CD14-positive monocyte (primary cell): ENCODE measurements around the gene LARP1. TPM values are rescaled to one million over a fixed set of nuclear protein-coding genes. Genes with fewer than 3 reads are reported as not detected.

Experiments used
- DNase-seq, 3 donors: peaks; one replicate each; pipeline ENCODE4 v3.0.0-alpha.2; 2011 to 2022
- H2AFZ ChIP-seq: 2 replicates; pipeline ENCODE4 v1.6.0; 2012; ENCODE audit warnings: mild to moderate bottlenecking, low read depth, low read length, inconsistent platforms; ENCODE audit not compliant: insufficient read depth, poor library complexity, severe bottlenecking
- H3K27ac ChIP-seq, 2 donors: 1 replicate in 1 of 2; 2 replicates in 1 of 2; pipeline ENCODE4 v1.5.1; 2012 to 2013; ENCODE audit warnings: low read length in 2 of 2, control low read depth in 1 of 2, inconsistent platforms in 1 of 2, low read depth in 1 of 2, mild to moderate bottlenecking in 1 of 2
- H3K27me3 ChIP-seq, 2 donors: one replicate each; pipeline versions ENCODE4 v1.6.0 to v1.6.1; 2011 to 2013; ENCODE audit warnings: low read length in 2 of 2; ENCODE audit not compliant: control insufficient read depth in 2 of 2, insufficient read depth in 2 of 2
- H3K36me3 ChIP-seq, 2 donors: replicated peaks in 1 of 2; 1 replicate in 1 of 2; 2 replicates in 1 of 2; pipeline versions ENCODE4 v1.5.1 to v1.6.1; 2012 to 2013; ENCODE audit warnings: low read length in 2 of 2, control low read depth in 1 of 2, inconsistent platforms in 1 of 2, mild to moderate bottlenecking in 1 of 2; ENCODE audit not compliant: insufficient read depth in 2 of 2, control insufficient read depth in 1 of 2
- H3K4me1 ChIP-seq, 2 donors: 1 replicate in 1 of 2; 2 replicates in 1 of 2; pipeline versions ENCODE4 v1.5.1 to v1.6.1; 2012 to 2013; ENCODE audit warnings: low read length in 2 of 2, control low read depth in 1 of 2, inconsistent platforms in 1 of 2, mild to moderate bottlenecking in 1 of 2, moderate library complexity in 1 of 2; ENCODE audit not compliant: insufficient read depth in 2 of 2, control insufficient read depth in 1 of 2
- H3K4me2 ChIP-seq: replicated peaks from 2 replicates; pipeline ENCODE3; 2012; ENCODE audit warnings: low read length, moderate library complexity, mild to moderate bottlenecking; ENCODE audit not compliant: poor library complexity, severe bottlenecking; ENCODE audit errors: extremely low read depth
- H3K4me3 ChIP-seq, 3 experiments: fragments of 200-600 bp in 1 of 3; sonication (generic) in 1 of 3; replicated peaks in 1 of 3; 1 replicate in 2 of 3; 2 replicates in 1 of 3; pipeline ENCODE4 v1.5.1; 2011 to 2013; ENCODE audit warnings: low read length in 3 of 3, mild to moderate bottlenecking in 3 of 3, control low read depth in 2 of 3, low read depth in 2 of 3, inconsistent platforms in 1 of 3, moderate library complexity in 1 of 3
- H3K79me2 ChIP-seq: 2 replicates; pipeline ENCODE4 v1.6.0; 2012; ENCODE audit warnings: mild to moderate bottlenecking, control low read depth, inconsistent platforms, low read length, moderate library complexity; ENCODE audit not compliant: insufficient read depth
- H3K9ac ChIP-seq: 2 replicates; pipeline ENCODE4 v1.6.0; 2017; ENCODE audit warnings: low read length, mild to moderate bottlenecking; ENCODE audit not compliant: insufficient read depth, poor library complexity, severe bottlenecking
- H3K9me3 ChIP-seq, 2 donors: replicated peaks in 1 of 2; 1 replicate in 1 of 2; 2 replicates in 1 of 2; pipeline versions ENCODE4 v1.5.1 to v1.6.1; 2012 to 2013; ENCODE audit warnings: low read length in 2 of 2, control low read depth in 1 of 2; ENCODE audit not compliant: control insufficient read depth in 1 of 2, insufficient read depth in 1 of 2
- H4K20me1 ChIP-seq: 2 replicates; pipeline ENCODE4 v1.6.0; 2012; ENCODE audit warnings: mild to moderate bottlenecking, low read length, control low read depth, moderate library complexity; ENCODE audit not compliant: insufficient read depth
- H3K27ac Mint-ChIP-seq, 7 donors: one replicate each; pipeline ENCODE4 v1.8.0; 2020; ENCODE audit warnings: mild to moderate bottlenecking in 7 of 7, mixed read lengths in 7 of 7, moderate library complexity in 6 of 7, inconsistent platforms in 2 of 7
- H3K27me3 Mint-ChIP-seq, 3 donors: one replicate each; pipeline ENCODE4 v1.8.0; 2021 to 2022; ENCODE audit warnings: low read depth in 3 of 3, mild to moderate bottlenecking in 3 of 3, mixed read lengths in 3 of 3, moderate library complexity in 3 of 3, inconsistent platforms in 1 of 3
- H3K36me3 Mint-ChIP-seq, 2 donors: one replicate each; pipeline ENCODE4 v1.8.0; 2020; ENCODE audit warnings: mixed read lengths in 2 of 2, inconsistent platforms in 1 of 2, mild to moderate bottlenecking in 1 of 2
- H3K4me1 Mint-ChIP-seq: one replicate; pipeline ENCODE4 v1.8.0; 2020; ENCODE audit warnings: mild to moderate bottlenecking, mixed read lengths
- H3K4me3 Mint-ChIP-seq, 2 donors: one replicate each; pipeline ENCODE4 v1.8.0; 2020; ENCODE audit warnings: mild to moderate bottlenecking in 2 of 2, mixed read lengths in 2 of 2, moderate library complexity in 1 of 2
- H3K9me3 Mint-ChIP-seq, 7 donors: one replicate each; pipeline ENCODE4 v1.8.0; 2020 to 2022; ENCODE audit warnings: mixed read lengths in 7 of 7, mild to moderate bottlenecking in 6 of 7, moderate library complexity in 6 of 7, inconsistent platforms in 2 of 7
- WGBS: methylation state at CpG from one replicate; pipeline ENCODE4 v1.1.5; 2013; ENCODE audit warnings: missing lambda C conversion rate; ENCODE audit not compliant: insufficient coverage; 5-methylcytosine and 5-hydroxymethylcytosine counted together
- intact Hi-C, 2 donors: fragments of 100-400 bp; cut with micrococcal nuclease; formaldehyde crosslinking; loops; one replicate each; pipeline versions ENCODE4 v1.15.0 to v1.15.1; 2023
- polyA plus RNA-seq, 3 donors: library from polyadenylated mRNA; depleted of rRNA in 1 of 3; unstranded in 2 of 3; stranded (reverse) in 1 of 3; fragments of 300-500 nt in 2 of 3; fragments of >200 nt in 1 of 3; fragmentation: Illumina TruSeq in 2 of 3; gene quantifications; 1 replicate in 2 of 3; 2 replicates in 1 of 3; pipeline ENCODE4 v1.2.3, GENCODE V29; 2012 to 2021
- TF ChIP-seq, protein P1 (sequence below): fragments of 200-600 bp; IDR thresholded peaks from one replicate; pipeline ENCODE4 v1.8.0; 2022; ENCODE audit warnings: antibody characterized with exemption, mild to moderate bottlenecking

Gene LARP1
- polyA plus RNA-seq, 3 donors: 4.7 to 55.0 (median 5.8) TPM

DNA sequence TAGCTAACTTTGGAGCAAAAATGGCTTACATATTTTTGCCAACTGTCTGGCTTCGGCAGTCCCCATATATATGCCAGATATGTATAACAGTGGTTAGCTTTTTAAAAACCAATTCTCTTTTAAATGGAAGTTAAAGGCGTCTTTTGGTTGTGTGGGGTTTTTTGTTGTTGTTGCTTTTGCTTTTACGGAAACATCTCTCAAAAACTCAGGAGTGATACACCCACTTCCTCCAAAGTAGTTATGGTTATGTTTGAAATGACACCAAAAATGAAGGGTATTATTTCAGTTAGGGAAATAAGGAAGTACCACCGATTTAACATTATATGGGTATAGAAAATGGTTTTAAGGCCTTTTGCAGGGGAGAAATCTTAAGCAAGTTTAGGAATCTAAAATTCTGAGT, 105.6 kb downstream of the LARP1 start:
- H3K36me3 Mint-ChIP-seq: peaks cover 16 to 31% of the 10 kb centered on the region in 2 donors
- Histone ChIP-seq H3K4me1 (peaks cover 46 to 62% of the 10 kb centered on the region in 2 donors), H3K79me2 (peaks cover 72% of the 10 kb centered on the region), H3K4me3 (peak overlapping the region; percentile 87 to 96 (median 89)), H3K4me2 (peak overlapping the region; percentile 87), H4K20me1 (peaks cover 59% of the 10 kb centered on the region), H3K9ac (peak overlapping the region; percentile 90), H3K36me3 (peaks cover 17 to 28% of the 10 kb centered on the region in 2 donors), H2AFZ (no peak overlapping the region), H3K27me3 (no peaks in the 10 kb centered on the region), H3K9me3 (no peaks in the 10 kb centered on the region), H3K27ac (peak overlapping the region; percentile 69 to 96)
- WGBS: no CpG with 5 or more reads among the region's 4 CpGs
- H3K27ac Mint-ChIP-seq: peak overlapping the region; percentile 93 to 99 (median 99)
- peaks cover 0 to 2% (median 0%) of the 10 kb centered on the region in 7 donors for H3K9me3 Mint-ChIP-seq
- intact Hi-C loops: loop anchor here in 1 of 2 donors (10.0 kb wide), 1 partner anchor 206 kb away; no protein-coding TSS in a partner anchor
- H3K27me3 Mint-ChIP-seq: peaks cover 0 to 4% (median 2%) of the 10 kb centered on the region in 3 donors
- H3K4me1 Mint-ChIP-seq: peaks cover 54% of the 10 kb centered on the region
- H3K4me3 Mint-ChIP-seq: peak overlapping the region; percentile 77 to 96
- DNase-seq: peak; percentile 29 to 52 (median 48)
- TF ChIP-seq, protein P1, sequence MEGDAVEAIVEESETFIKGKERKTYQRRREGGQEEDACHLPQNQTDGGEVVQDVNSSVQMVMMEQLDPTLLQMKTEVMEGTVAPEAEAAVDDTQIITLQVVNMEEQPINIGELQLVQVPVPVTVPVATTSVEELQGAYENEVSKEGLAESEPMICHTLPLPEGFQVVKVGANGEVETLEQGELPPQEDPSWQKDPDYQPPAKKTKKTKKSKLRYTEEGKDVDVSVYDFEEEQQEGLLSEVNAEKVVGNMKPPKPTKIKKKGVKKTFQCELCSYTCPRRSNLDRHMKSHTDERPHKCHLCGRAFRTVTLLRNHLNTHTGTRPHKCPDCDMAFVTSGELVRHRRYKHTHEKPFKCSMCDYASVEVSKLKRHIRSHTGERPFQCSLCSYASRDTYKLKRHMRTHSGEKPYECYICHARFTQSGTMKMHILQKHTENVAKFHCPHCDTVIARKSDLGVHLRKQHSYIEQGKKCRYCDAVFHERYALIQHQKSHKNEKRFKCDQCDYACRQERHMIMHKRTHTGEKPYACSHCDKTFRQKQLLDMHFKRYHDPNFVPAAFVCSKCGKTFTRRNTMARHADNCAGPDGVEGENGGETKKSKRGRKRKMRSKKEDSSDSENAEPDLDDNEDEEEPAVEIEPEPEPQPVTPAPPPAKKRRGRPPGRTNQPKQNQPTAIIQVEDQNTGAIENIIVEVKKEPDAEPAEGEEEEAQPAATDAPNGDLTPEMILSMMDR: no peak

DNA sequence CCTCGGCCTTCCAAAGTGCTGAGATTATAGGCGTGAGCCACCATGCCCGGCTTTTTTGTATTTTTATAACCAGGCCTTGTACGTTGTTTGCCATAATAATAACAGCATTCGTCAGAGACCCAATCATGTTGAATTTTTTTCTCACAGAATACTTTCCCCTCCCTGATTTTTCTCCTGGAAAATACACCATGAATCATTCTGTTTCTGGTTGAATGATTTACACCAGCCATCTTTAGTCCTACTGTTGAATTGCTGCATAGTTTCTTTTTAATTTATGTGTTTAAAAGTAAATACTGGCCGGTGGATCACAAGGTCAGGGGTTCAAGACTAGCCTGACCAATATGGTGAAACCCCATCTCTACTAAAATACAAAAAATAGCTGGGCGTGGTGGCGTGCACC, 106.8 kb downstream of the LARP1 start:
- Histone ChIP-seq H3K9ac (no peak overlapping the region), H3K4me2 (no peak overlapping the region), H3K36me3 (peaks cover 28 to 40% of the 10 kb centered on the region in 2 donors), H2AFZ (no peak overlapping the region), H3K79me2 (peaks cover 84% of the 10 kb centered on the region), H3K4me1 (peaks cover 41 to 56% of the 10 kb centered on the region in 2 donors), H3K27ac (peak overlapping the region in 1 of 2 donors; percentile 69), H3K27me3 (no peaks in the 10 kb centered on the region), H4K20me1 (peaks cover 71% of the 10 kb centered on the region), H3K4me3 (peak overlapping the region in 1 of 3 experiments; percentile 31), H3K9me3 (no peaks in the 10 kb centered on the region)
- intact Hi-C loops: loop anchor here in 1 of 2 donors (10.0 kb wide), 1 partner anchor 207 kb away; no protein-coding TSS in a partner anchor
- H3K27me3 Mint-ChIP-seq: no peaks in the 10 kb centered on the region
- 93% methylated on average over 5 of the region's 8 CpGs for WGBS
- H3K27ac Mint-ChIP-seq: peak overlapping the region; percentile 8 to 99 (median 68)
- H3K36me3 Mint-ChIP-seq: peaks cover 25 to 42% of the 10 kb centered on the region in 2 donors
- no peak for DNase-seq
- peaks cover 0 to 2% (median 0%) of the 10 kb centered on the region in 7 donors for H3K9me3 Mint-ChIP-seq
- TF ChIP-seq, protein P1: no peak
- no peak overlapping the region for H3K4me3 Mint-ChIP-seq
- peaks cover 49% of the 10 kb centered on the region for H3K4me1 Mint-ChIP-seq
